GM12873 (cell line): ENCODE data around the gene PKD2.

Source experiments
- CTCF ChIP-seq: IDR thresholded peaks from 2 replicates; pipeline ENCODE4 v1.5.1; 2012; ENCODE audit warnings: low read depth, mild to moderate bottlenecking, moderate library complexity, low read length, control low read depth; ENCODE audit not compliant: insufficient read depth; ENCODE audit errors: missing control alignments

The PKD2 gene

DNA sequence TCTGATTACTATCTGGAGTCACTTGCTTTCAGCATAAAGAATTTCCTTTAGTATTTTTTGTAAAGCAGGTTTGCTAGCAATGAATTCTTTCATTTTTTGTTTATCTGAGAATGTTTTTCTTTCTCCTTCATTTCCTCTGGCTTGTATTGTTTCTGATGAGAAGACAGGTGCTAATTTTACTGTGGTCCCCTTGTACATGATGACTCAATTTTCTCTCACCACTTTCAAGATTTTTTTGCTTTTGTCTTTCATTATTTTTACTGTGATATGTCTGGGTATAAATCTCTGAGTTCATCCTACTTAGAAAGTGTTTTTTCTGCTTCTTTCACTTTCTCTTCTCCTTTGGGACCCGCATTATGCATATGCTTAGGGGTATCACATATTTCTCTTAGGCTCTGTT lies 62.6 kb downstream of the PKD2 start:
- no peak for TF ChIP-seq CTCF

- TF ChIP-seq CTCF: no peak
Measured at GRCh38 chr4:88075336-88075735, 67.9 kb downstream of the PKD2 start.

GRCh38 chr4:88077911-88078524 lies 70.6 kb downstream of the PKD2 start:
- TF ChIP-seq CTCF: no peak

DNA sequence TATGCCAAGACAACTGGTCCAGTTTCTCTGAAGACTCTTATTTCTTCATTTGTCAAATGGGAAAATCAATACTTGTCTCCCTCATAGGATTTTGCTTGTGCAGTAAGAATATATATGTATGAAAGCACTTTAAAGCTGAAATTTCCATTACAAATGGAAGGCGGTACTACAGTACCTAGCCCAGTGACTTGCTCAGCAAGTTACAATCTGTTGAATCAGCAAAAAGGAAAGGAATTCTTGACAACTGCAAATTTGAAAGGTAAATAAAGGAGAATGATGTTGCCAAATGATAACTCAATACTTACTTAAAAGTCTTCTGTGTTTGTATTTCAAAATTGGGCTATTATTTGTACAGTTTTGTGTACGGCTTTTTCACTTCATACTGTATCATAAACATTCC lies 71.1 kb downstream of the PKD2 start:
- TF ChIP-seq CTCF: no peak

DNA sequence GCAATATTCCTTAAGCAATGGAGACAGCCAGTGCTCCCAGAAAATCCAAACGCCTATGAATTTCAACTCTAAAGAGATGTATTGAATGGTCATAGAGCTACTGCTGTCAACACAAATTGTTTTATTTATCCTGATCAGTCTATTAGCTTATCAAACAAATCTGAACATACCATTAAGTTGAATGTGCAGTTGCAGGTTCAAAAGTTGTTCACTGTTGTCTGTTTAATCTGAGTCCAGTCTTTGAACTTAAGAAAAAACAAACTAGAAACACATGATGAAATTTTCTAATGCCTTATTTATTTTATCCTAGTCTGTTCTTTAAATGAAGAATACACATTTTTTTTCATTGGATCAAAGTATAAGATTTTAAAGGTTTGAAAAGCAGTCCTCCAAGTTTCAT lies 73.2 kb downstream of the PKD2 start:
- no peak for TF ChIP-seq CTCF

- TF ChIP-seq CTCF: no peak
Measured at GRCh38 chr4:88087004-88087403, 79.6 kb downstream of the PKD2 start.

DNA sequence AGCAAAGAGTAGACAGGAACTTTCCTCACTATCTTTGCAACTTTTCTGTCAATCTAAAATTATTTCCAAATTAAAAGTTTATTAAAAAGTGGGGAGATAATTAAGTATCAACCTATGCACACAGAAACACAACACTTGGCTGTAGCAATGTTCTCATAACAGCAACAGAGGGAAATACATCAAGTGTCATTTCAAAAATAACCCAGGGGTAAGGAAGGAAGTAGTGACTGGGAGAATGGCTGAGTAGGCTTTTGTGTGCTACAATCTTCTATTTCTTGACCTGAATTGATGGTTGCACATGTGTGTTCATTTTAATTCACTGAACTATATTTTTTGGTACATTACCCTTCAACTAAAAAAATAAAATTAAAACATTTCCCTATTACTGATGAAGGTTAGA lies 83.5 kb downstream of the PKD2 start:
- TF ChIP-seq CTCF: no peak
